Pancreas (tissue), 10 donors: ENCODE measurements around the gene FOXI2. TPM values are rescaled to one million over a fixed set of nuclear protein-coding genes. Genes with fewer than 3 reads are reported as not detected.

Experiments used
- ATAC-seq, 4 donors: fragments of 200-7000 bp; cut with Tn5 transposase; one replicate each; pipeline versions ENCODE4 v1.8.0 to v1.9.1; 2020; ENCODE audit warnings: mild to moderate bottlenecking in 4 of 4, moderate library complexity in 4 of 4
- DNase-seq, 6 donors: peaks; one replicate each; pipeline ENCODE4 v3.0.0-alpha.2; 2020
- FAIRE-seq: peaks from 2 replicates; lab custom pipeline; 2012; peaks lifted over from hg19 to GRCh38; lab: Jason Lieb, UNC
- H3K27ac ChIP-seq, 4 donors: fragments of 200-600 bp; sonication (generic); 1 replicate in 3 of 4; 2 replicates in 1 of 4; pipeline versions ENCODE4 v1.5.0 to v1.8.0; 2020
- H3K27me3 ChIP-seq, 4 donors: fragments of 200-600 bp; one replicate each; pipeline ENCODE4 v1.8.0; 2021
- H3K36me3 ChIP-seq, 3 donors: fragments of 200-600 bp; sonication (generic) in 1 of 3; one replicate each; pipeline versions ENCODE4 v1.5.0 to v1.8.0; 2020 to 2021
- H3K4me1 ChIP-seq, 3 donors: fragments of 200-600 bp; one replicate each; pipeline ENCODE4 v1.8.0; 2021
- H3K4me3 ChIP-seq, 4 donors: fragments of 200-600 bp; sonication (generic) in 2 of 4; one replicate each; pipeline versions ENCODE4 v1.5.0 to v1.8.0; 2020 to 2021
- H3K9me3 ChIP-seq, 4 donors: fragments of 200-600 bp; one replicate each; pipeline ENCODE4 v1.8.0; 2021
- WGBS, 2 donors: extraction: QIAGEN DNeasy Blood & Tissue Kit; methylation state at CpG; one replicate each; pipeline ENCODE4 v1.1.7; 2013; 5-methylcytosine and 5-hydroxymethylcytosine counted together
- intact Hi-C, 3 donors: fragments of 100-400 bp; cut with DNase I; formaldehyde crosslinking; loops; one replicate each; pipeline versions ENCODE4 v1.11.1 to v1.14.2; 2022
- polyA plus RNA-seq, 2 donors: library from polyadenylated mRNA; stranded (reverse); fragments of 200-250 nt; gene quantifications; one replicate each; pipeline ENCODE4 v1.2.3, GENCODE V29; 2013
- total RNA-seq, 6 donors: library from RNA; stranded (reverse); fragmentation: NEBNext Ultra II Directional in 4 of 6; extraction: Animal tissue kit (Norgen Biotek cat#: 25700) in 4 of 6; gene quantifications; one replicate each; pipeline versions ENCODE4 v1.2.1 to v1.2.4, GENCODE V29; 2021 to 2023
- TF ChIP-seq, protein P1 (sequence below), 4 donors: fragments of 200-600 bp; sonication (generic) in 3 of 4; IDR thresholded peaks; one replicate each; pipeline versions ENCODE4 v1.5.0 to v1.8.0; 2021; ENCODE audit warnings: antibody characterized with exemption in 4 of 4
- donor health status: healthy with polysubstance abuse.
- donor health status: DM: no; HTN: no; CAD: no; lungs with moderate emphysema.
- donor health status: DM: no; HTN: no; CAD: no.
- donor health status: control.
- donor health status: control.
- donor health status: Bipolar disorder and iron deficiency.
- donor health status: DM: yes; HTN: yes; CAD: no.
- donor health status: DM: no; HTN: no; CAD: no.
- donor health status: DM: no; HTN: no; CAD: no.
- donor health status: DM: yes; HTN: yes; CAD: no.

FOXI2 gene
- total and polyA plus RNA-seq, 8 donors: 0.05 to 0.22 (median 0.06) TPM; not detected in 4

DNA sequence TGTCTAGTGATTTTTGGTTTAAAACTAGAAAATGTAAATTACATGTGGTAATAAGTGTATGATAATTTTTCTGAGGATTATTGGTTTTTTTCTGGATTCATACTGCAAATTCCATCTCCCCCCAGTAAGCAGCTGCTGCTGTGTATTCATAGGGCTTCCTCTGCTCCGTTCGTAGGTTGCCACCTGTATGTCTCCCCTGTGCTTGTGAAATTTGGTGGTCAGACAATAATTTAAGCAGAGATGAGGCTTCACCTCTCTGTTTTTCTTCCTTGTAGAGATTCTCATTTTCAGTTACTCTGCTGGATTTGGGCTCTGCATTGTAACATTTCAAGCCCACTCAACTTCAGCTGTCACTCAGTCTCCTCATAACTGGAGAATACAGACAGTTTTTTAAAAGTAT is 50.9 kb downstream of the FOXI2 start:
- TF ChIP-seq, protein P1, sequence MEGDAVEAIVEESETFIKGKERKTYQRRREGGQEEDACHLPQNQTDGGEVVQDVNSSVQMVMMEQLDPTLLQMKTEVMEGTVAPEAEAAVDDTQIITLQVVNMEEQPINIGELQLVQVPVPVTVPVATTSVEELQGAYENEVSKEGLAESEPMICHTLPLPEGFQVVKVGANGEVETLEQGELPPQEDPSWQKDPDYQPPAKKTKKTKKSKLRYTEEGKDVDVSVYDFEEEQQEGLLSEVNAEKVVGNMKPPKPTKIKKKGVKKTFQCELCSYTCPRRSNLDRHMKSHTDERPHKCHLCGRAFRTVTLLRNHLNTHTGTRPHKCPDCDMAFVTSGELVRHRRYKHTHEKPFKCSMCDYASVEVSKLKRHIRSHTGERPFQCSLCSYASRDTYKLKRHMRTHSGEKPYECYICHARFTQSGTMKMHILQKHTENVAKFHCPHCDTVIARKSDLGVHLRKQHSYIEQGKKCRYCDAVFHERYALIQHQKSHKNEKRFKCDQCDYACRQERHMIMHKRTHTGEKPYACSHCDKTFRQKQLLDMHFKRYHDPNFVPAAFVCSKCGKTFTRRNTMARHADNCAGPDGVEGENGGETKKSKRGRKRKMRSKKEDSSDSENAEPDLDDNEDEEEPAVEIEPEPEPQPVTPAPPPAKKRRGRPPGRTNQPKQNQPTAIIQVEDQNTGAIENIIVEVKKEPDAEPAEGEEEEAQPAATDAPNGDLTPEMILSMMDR (IDR thresholded peaks at IDR 0.05): no peak
- H3K27me3 ChIP-seq: no peaks in the 10 kb centered on the region
- H3K27ac ChIP-seq: no peak overlapping the region
- intact Hi-C loops: no loop called here
- DNase-seq: no peak
- FAIRE-seq: no peak
- H3K9me3 ChIP-seq: no peaks in the 10 kb centered on the region
- 75 to 79% methylated on average over 2 of the region's 2 CpGs for WGBS, 2 donors
- no peak overlapping the region for H3K4me3 ChIP-seq
- H3K4me1 ChIP-seq: no peaks in the 10 kb centered on the region
- no peaks in the 10 kb centered on the region for H3K36me3 ChIP-seq
- no peak for ATAC-seq

DNA sequence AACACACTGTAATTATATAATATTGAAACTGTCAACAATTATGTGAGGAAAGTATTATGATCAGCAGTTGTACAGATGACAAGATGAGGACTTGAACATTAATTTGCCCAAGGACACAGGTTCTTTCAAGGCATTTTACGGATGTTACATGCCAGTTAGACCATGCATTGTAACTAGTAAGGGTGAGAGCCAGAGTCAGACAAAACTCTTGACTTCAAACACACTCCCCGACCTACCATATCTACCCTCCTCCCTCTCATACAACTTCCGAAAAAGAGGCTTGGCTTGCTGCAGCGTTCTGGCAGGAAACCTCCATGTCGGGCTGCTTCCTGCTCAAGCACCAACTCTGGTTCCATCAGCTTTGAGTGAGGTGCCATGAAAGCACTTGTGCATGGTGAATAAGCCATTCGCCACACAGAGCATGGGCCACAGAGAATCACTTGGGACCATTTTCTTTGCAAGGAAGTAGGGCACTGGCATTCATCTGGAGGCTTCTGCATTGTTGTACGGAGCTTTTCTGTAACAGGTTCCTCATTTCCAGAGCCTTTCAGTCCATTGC is 53.2 kb downstream of the FOXI2 start:
- FAIRE-seq (no peak), ATAC-seq (no peak), DNase-seq (no peak)
- intact Hi-C loops: no loop called here
- no peak overlapping the region for H3K27ac ChIP-seq
- no peaks in the 10 kb centered on the region for H3K9me3 ChIP-seq
- H3K36me3 ChIP-seq: no peaks in the 10 kb centered on the region
- TF ChIP-seq, protein P1 (IDR thresholded peaks at IDR 0.05): no peak
- WGBS, 2 donors: 41 to 53% methylated on average over 7 of the region's 7 CpGs
- H3K4me1 ChIP-seq: no peaks in the 10 kb centered on the region
- H3K27me3 ChIP-seq: no peaks in the 10 kb centered on the region
- H3K4me3 ChIP-seq: no peak overlapping the region

Other genes starting within 250 kb of the FOXI2 start
- not detected for gene NPS, start 187.9 kb upstream of the FOXI2 start, total RNA-seq
- not detected for gene NPS, start 187.9 kb upstream of the FOXI2 start, polyA plus RNA-seq
- under 1 TPM in 5 of 6 donors, not detected in 1; 0.18 to 0.84 (median 0.44) TPM for gene CLRN3, start 155.8 kb downstream of the FOXI2 start, total RNA-seq
- under 1 TPM in 1 of 2 donors, not detected in 1; 0.56 TPM for gene CLRN3, start 155.8 kb downstream of the FOXI2 start, polyA plus RNA-seq
- gene PTPRE, start 169.9 kb downstream of the FOXI2 start, total RNA-seq: 1 to 10 TPM; 1.0 to 7.1 (median 3.7) TPM
- gene PTPRE, start 169.9 kb downstream of the FOXI2 start, polyA plus RNA-seq: 1 to 10 TPM; 1.7 to 1.8 TPM